Measurements from ENCODE around the gene DPEP2.
"Not testable (repeated sequence)": the region's sequence is repeated elsewhere in the genome, so short reads cannot be mapped to it uniquely, and the experiment has no call there.

Gene DPEP2

DNA sequence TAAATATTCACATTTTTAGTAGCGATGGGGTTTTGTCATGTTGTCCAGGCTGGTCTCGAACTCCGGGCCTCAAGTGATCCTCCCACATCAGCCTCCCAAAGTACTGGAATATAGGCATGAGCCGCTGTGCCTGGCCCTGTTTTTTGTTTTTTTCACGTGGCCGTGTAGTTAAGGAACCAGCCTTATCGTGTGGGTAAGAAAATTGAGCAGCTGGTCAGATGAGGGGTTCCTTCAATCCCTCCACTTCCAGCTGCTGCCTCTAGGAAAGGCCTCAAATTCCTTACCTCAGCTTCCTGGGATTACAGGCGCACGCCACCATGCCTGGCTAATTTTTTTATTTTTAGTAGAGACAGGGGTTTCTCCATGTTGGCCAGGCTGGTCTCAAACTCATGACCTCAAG is 5.9 kb upstream of the DPEP2 start:
- no peak for DNase-seq

- no peak for DNase-seq
Observed at GRCh38 chr16:68003031-68003430, 3.7 kb upstream of the DPEP2 start.

DNA sequence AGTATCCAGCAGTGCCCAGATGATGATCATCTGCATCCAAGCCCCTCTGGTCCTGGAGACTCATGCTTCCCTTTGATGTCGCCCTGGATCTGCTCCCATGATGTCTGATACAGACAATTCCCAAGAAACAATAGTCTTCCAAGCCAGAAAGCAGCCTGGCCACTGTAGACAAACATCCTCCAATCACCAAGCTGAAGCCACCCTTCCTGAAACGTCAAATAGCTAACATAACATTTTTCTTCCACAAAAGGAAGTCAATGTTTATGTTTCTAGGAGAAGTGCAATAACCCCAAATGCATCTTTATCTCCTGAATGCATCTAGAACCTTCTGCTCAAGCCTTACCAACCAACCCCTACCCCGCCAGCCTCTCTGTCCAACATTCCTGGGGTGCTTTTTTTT is 1.2 kb upstream of the DPEP2 start:
- no peak for DNase-seq

GRCh38 chr16:67999985-68000384 is 701 bp upstream of the DPEP2 start:
- DNase-seq = no peak

- DNase-seq = not testable (repeated sequence)
Observed at GRCh38 chr16:67998231-67998778, 979 bp downstream of the DPEP2 start.

- no peak for DNase-seq
Observed at GRCh38 chr16:67996666-67997065, 2.6 kb downstream of the DPEP2 start.

DNA sequence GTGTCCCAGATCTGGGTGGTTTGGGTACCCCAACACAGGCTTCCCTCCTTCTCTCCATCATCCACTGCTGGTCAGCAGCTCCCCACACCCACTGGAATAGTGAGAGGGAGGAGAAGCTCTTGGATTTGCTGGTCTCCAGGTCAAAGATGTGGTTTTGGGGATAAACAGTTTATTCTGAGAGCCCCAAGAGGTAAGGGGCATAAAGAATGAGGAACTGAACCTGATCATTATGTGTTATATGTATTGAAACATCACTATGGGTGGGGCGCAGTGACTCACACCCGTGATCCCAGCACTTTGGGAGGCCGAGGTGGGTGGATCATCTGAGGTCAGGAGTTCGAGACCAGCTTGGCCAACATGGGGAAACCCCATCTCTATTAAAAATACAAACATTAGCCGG is 3.9 kb downstream of the DPEP2 start:
- DNase-seq = no peak

DNA sequence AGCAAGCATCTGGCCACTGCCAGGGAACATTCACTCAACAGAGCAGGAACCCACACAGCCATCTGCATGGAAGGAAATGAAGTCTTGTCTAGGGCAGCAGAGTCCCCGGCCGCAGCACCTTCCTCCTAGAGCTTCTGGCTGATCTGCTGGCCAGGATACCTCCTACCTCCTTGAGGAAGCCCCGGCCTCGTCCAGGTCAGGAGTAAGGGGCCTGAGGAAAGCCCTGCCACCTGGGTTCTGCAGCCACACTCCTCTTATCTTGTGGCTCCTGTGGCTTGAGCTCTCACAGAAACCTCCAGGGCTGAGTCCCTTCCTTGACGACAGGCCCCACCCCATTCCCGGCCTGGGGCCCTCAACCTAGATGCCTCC is 5.3 kb downstream of the DPEP2 start:
- DNase-seq = not testable (repeated sequence)

- DNase-seq = peak; percentile 74
Observed at GRCh38 chr16:67993207-67994039, 5.9 kb downstream of the DPEP2 start.

GRCh38 chr16:67992661-67993206 is 6.5 kb downstream of the DPEP2 start:
- DNase-seq = no peak

GRCh38 chr16:67990018-67990386 is 9.3 kb downstream of the DPEP2 start:
- no peak for DNase-seq

DNA sequence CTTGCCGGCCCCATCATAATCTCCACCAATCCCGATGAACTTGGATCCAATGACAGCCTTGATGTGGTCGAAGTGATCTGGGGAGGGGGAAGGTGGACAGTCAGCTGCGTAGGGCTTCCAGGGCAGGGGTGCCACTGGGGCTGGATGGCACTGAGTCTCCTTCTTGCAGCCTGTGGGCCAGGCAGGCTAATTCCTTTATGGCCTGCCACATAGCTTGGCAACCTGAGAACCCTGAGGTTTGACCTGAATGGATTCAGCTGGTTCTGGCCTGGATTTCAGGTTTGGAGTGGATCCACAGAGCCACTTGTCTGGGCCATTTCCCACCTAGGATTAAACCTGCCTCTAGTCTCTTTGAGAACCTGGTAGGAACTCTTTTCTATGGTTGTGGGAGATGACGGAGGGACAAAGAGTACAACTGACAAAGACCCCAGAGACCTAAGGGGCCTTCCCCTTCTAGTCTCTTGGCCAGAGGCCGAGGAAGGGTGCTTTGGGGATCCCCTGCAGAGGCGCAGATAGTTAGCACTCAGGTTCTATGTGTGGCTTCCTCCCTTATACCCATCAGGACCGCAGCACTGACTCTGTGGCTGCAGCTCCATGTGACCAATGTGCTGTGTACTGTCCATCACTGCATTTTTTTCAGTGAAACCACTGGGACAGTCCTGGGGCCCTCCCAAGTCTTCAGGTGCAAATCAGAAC is 9.8 kb downstream of the DPEP2 start:
- DNase-seq = no peak

GRCh38 chr16:67988675-67989074 is 10.6 kb downstream of the DPEP2 start:
- DNase-seq = no peak

DNA sequence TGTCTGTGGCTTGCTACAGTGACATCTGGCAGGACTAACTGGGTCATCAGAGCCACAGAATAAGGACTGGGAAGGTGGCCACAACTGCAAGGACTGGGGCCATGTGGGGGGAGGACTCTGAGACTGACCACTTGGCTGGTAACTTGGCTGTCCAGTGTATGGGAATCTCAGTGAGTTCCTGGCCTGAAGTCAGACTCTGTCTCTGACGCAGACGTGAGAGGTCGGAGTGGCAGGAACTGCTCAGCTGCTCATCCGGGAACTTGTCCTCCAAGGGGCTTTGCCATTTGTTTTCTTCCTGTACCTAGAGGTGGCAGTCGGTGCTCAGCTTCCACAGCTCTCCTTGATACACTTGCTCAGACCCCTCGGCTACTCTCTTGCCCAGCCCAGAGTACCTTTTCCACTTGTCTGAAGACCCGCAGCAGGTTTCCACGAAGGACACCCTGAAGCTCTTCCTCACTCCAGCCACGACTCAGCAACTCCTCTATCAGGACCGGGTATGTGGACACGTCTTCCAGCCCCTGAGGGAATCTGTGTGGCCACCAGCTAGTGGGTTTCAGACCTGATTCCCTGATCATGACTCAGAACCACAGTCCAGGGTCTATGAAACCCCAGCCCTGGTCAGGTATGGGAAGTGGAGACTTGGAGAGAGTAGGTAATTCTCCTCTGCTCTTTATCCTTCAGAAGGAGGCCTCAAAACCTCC is 11.7 kb downstream of the DPEP2 start:
- no peak for DNase-seq

DNA sequence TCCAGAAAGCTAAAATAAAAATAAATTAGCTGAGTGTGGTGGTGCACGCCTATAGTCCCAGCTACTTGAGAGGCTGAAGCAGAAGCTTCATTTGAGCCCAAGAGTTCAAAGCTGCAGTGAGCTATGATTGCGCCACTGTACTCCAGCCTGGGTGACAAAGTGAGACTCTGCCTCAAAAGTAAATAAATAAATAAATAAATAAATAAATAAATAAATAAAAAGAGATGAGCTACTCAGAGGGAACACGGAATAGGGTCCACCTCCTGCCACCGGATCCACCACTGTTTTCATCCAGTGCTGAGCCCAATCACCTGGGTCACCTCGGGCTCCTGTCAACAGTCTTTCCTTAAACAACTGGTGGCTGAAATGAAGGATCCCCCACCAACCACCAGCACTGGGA is 12.3 kb downstream of the DPEP2 start:
- no peak for DNase-seq

DNA sequence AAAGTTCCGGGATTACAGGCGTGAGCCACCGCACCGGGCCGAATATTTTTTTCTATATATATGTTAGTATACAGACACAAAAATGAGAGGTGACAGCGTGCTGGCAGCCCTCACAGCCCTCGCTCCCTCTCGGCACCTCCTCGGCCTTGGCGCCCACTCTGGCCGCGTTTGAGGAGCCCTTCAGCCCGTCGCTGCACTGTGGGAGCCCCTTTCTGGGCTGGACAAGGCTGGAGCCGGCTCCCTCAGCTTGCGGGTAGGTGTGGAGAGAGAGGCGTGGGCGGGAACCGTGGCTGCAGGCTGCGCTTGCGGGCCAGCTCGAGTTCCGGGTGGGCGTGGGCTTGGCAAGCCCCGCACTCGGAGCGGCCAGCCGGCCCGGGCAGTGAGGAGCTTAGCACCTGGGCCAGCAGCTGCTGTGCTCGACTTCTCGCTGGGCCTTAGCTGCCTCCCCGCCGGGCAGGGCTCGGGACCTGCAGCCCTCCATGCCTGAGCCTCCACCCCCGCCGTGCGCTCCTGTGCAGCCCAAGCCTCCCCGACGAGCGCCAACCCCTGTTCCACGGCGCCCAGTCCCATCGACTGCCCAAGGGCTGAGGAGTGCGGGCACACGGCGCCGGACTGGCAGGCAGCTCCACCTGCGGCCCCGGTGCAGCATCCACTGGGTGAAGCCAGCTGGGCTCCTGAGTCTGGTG is 17.1 kb downstream of the DPEP2 start:
- DNase-seq = no peak

GRCh38 chr16:67979955-67980678 is 19.2 kb downstream of the DPEP2 start, which contains the start of gene DPEP3:
TSS of gene DPEP3 (minus strand) at chr16:67980499. CDS start at chr16:67980380, 119 bp downstream.
- no peak for DNase-seq

DNA sequence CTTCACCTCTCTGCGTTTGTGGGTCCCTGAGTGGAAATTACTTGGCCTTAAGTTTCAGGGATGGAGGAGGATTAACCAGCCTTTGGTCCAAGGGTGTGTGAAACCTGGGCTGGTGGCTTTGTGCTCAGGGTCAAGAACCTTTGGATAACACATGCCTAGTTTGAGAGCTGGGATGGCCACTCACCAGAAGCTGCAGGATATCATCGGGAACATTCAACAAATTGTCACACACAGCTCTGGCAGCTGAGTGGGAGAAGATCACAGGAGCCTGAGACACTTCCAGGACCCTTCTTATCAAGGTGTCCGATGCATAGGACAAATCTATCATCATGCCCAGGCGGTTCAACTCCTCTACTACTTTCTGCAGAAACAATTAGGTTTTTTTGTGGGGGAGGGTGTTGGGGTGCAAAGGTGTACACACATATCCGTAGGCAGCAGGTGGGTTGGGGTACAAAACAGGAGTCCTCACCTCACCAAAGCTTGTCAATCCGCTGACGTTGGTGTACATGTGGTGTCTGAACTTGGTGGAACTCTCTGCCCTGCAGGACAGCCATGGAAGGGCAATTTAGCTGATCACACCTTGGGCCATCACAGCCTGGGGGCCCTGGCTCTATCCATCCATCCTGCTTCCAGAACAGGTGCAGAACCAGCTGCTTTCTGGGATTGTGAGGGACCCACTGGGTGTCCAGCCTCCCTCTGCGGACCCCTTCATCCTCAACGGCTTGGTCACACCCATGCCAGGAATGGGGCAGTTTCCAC is 21.6 kb downstream of the DPEP2 start:
- DNase-seq = no peak

GRCh38 chr16:67977005-67977404 is 22.3 kb downstream of the DPEP2 start:
- no peak for DNase-seq

- no peak for DNase-seq
Observed at GRCh38 chr16:67976205-67976604, 23.1 kb downstream of the DPEP2 start.
